Hepatocyte (in vitro differentiated cells): ENCODE measurements around the gene ATP6V0D1.

Experiments
- CTCF ChIP-seq: fragments of 200-600 bp; sonication (generic); IDR thresholded peaks from 2 replicates; pipeline ENCODE4 v1.5.1; 2016; ENCODE audit warnings: antibody characterized with exemption, mild to moderate bottlenecking; ENCODE audit not compliant: poor library complexity
- EZH2 ChIP-seq: fragments of 200-600 bp; sonication (generic); IDR thresholded peaks from 2 replicates; pipeline ENCODE4 v1.6.1; 2016; ENCODE audit warnings: antibody characterized with exemption, mild to moderate bottlenecking, borderline replicate concordance
- EZH2phosphoT487 ChIP-seq: fragments of 200-600 bp; sonication (generic); IDR thresholded peaks from one replicate; pipeline ENCODE4 v1.6.1; 2018; ENCODE audit warnings: antibody characterized with exemption, mild to moderate bottlenecking, low read depth, moderate library complexity; ENCODE audit not compliant: unreplicated experiment, severe bottlenecking

GRCh38 chr16:67451061-67451703 lies 29.8 kb downstream of the ATP6V0D1 start:
- TF ChIP-seq CTCF (no peak), EZH2 (no peak), EZH2phosphoT487 (no peak)
